CD4-positive, alpha-beta T cell (primary cell): Measurements from ENCODE around the gene SETD5. TPM values are rescaled to one million over a fixed set of nuclear protein-coding genes. Genes with fewer than 3 reads are reported as not detected.

Experiments
- ATAC-seq: fragments of 200-7000 bp; cut with Tn5 transposase; one replicate; pipeline ENCODE4 v1.10.0; 2022; ENCODE audit warnings: mild to moderate bottlenecking; ENCODE audit not compliant: poor library complexity
- CTCF ChIA-PET: fragments of 350-600 bp; sonication (Branson Sonifier 250); formaldehyde crosslinking; loops from one replicate; lab custom pipeline; 2021; ENCODE audit warnings: antibody characterized with exemption, inconsistent platforms; lab: Charles Lee
- POLR2A ChIA-PET: fragments of 350-600 bp; sonication (Branson Sonifier 250); formaldehyde crosslinking; loops from one replicate; lab custom pipeline; 2021; ENCODE audit warnings: antibody characterized with exemption, inconsistent platforms; lab: Charles Lee
- DNase-seq, 14 experiments: peaks; one replicate each; pipeline ENCODE4 v3.0.0-alpha.2; 2013 to 2020; ENCODE audit warnings: mixed read lengths in 2 of 14
- H3K27ac ChIP-seq, 2 donors: one replicate each; pipeline versions ENCODE4 v1.5.1 to v1.7.0; 2013; ENCODE audit warnings: low read length in 2 of 2, low read depth in 1 of 2, mild to moderate bottlenecking in 1 of 2
- H3K27me3 ChIP-seq, 2 experiments: 1 replicate in 1 of 2; 2 replicates in 1 of 2; pipeline versions ENCODE4 v1.6.1 to v1.7.0; 2013; ENCODE audit warnings: low read length in 2 of 2, control low read depth in 1 of 2, mild to moderate bottlenecking in 1 of 2, moderate library complexity in 1 of 2; ENCODE audit not compliant: insufficient read depth in 2 of 2, control insufficient read depth in 1 of 2
- H3K36me3 ChIP-seq: one replicate; pipeline ENCODE4 v1.6.1; 2013; ENCODE audit warnings: low read length, control low read depth; ENCODE audit not compliant: insufficient read depth
- H3K4me1 ChIP-seq: one replicate; pipeline ENCODE4 v1.6.1; 2013; ENCODE audit warnings: low read length, control low read depth; ENCODE audit not compliant: insufficient read depth
- H3K4me3 ChIP-seq: one replicate; pipeline ENCODE4 v1.5.1; 2013; ENCODE audit warnings: mild to moderate bottlenecking, low read length, moderate library complexity
- H3K9me3 ChIP-seq, 2 experiments: 1 replicate in 1 of 2; 2 replicates in 1 of 2; pipeline versions ENCODE4 v1.6.1 to v1.7.0; 2013; ENCODE audit warnings: low read length in 2 of 2, mild to moderate bottlenecking in 2 of 2, control low read depth in 1 of 2, moderate library complexity in 1 of 2; ENCODE audit not compliant: control insufficient read depth in 1 of 2, insufficient read depth in 1 of 2
- H3K27ac Mint-ChIP-seq: one replicate; pipeline ENCODE4 v1.8.0; 2020; ENCODE audit warnings: mixed read lengths
- H3K27me3 Mint-ChIP-seq: one replicate; pipeline ENCODE4 v1.8.0; 2021; ENCODE audit warnings: mixed read lengths
- H3K36me3 Mint-ChIP-seq: one replicate; pipeline ENCODE4 v1.8.0; 2021; ENCODE audit warnings: low read depth, mixed read lengths
- H3K4me1 Mint-ChIP-seq: one replicate; pipeline ENCODE4 v1.8.0; 2021; ENCODE audit warnings: low read depth, mixed read lengths
- H3K4me3 Mint-ChIP-seq: one replicate; pipeline ENCODE4 v1.8.0; 2020; ENCODE audit warnings: mild to moderate bottlenecking, mixed read lengths
- H3K9me3 Mint-ChIP-seq: one replicate; pipeline ENCODE4 v1.8.0; 2020; ENCODE audit warnings: mixed read lengths
- CTCF ChIP-seq: fragments of 200-600 bp; IDR thresholded peaks from one replicate; pipeline ENCODE4 v1.8.0; 2022; ENCODE audit warnings: antibody characterized with exemption, mild to moderate bottlenecking
- intact Hi-C, 2 experiments: fragments of 100-400 bp; cut with DNase I in 1 of 2; cut with micrococcal nuclease in 1 of 2; formaldehyde crosslinking; loops; one replicate each; pipeline versions ENCODE4 v1.15.1 to v1.9.0; 2023 to 2025; cut with DNase I, micrococcal nuclease
- polyA plus RNA-seq, 2 donors: library from polyadenylated mRNA; unstranded; fragments of 120-200 nt; gene quantifications; one replicate each; pipeline ENCODE4 v1.2.1, GENCODE V29; 2013
- total RNA-seq, 174 experiments: library from RNA in 2 of 174; stranded (reverse) in 2 of 174; gene quantifications; one replicate each; pipeline ENCODE4 v1.2.3 and lab custom pipeline; 2021 to 2026

SETD5 gene, protein sequence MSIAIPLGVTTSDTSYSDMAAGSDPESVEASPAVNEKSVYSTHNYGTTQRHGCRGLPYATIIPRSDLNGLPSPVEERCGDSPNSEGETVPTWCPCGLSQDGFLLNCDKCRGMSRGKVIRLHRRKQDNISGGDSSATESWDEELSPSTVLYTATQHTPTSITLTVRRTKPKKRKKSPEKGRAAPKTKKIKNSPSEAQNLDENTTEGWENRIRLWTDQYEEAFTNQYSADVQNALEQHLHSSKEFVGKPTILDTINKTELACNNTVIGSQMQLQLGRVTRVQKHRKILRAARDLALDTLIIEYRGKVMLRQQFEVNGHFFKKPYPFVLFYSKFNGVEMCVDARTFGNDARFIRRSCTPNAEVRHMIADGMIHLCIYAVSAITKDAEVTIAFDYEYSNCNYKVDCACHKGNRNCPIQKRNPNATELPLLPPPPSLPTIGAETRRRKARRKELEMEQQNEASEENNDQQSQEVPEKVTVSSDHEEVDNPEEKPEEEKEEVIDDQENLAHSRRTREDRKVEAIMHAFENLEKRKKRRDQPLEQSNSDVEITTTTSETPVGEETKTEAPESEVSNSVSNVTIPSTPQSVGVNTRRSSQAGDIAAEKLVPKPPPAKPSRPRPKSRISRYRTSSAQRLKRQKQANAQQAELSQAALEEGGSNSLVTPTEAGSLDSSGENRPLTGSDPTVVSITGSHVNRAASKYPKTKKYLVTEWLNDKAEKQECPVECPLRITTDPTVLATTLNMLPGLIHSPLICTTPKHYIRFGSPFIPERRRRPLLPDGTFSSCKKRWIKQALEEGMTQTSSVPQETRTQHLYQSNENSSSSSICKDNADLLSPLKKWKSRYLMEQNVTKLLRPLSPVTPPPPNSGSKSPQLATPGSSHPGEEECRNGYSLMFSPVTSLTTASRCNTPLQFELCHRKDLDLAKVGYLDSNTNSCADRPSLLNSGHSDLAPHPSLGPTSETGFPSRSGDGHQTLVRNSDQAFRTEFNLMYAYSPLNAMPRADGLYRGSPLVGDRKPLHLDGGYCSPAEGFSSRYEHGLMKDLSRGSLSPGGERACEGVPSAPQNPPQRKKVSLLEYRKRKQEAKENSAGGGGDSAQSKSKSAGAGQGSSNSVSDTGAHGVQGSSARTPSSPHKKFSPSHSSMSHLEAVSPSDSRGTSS (N-terminal part only)
- total RNA-seq (10 to 100 TPM; 58.5 to 67.6 TPM), total RNA-seq (lab: John Stamatoyannopoulos, UW) (64.3 to 409 (median 137) reads per million in 172 experiments)
- 59.2 TPM for polyA plus RNA-seq (2013, experiment 1 of 2)
- 84.0 TPM for polyA plus RNA-seq (2013, experiment 2 of 2)

DNA sequence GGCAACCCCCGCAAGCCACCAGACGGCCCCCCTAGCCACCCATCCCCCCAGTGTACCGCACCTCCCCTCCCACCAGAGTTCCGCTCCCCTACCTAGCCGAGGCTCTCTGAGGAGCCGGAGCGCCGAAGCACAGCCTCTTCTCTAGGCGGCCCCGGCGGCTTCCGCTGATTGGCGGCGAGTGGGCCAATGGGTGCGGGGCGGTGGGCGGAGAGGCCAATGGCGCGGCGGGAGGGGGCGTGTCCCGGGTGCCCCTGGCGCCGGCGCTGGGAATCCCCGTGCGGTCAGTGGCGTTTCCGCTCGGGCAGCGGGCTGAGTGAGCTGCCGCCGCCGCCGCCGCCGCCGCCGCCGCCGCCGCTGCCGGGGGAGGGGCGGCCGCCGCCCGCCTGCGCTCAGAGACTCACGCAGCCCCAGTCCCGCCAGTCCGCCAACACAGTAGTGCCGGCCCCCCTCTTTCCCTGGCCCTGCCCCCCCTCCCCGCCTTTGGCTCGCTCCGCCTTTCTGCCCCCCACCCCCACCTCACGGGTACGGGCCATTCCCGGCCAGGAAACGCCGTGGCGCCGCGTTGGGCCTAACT is at the start of gene SETD5:
Gene SETD5, plus strand, starts transcription at position 284 of the 574 bp plus-strand sequence. CDS start 31,324 bp downstream, outside the sequence.
- H3K9me3 ChIP-seq: no peaks in the 10 kb centered on the region
- no peaks in the 10 kb centered on the region for H3K9me3 Mint-ChIP-seq
- H3K27me3 ChIP-seq: no peaks in the 10 kb centered on the region
- intact Hi-C loops: loop anchor here (1.0 to 5.0 kb wide), 7 partner anchors 13 to 535 kb away; partner anchors contain the start of genes ARPC4 (in 1 of the 2), BRPF1 (in 1 of the 2), CRELD1 (in 1 of the 2) and MTMR14 (in 1 of the 2)
- peak within 1 kb of the TSS; percentile 94 to 99 for H3K27ac ChIP-seq
- H3K27me3 Mint-ChIP-seq: no peaks in the 10 kb centered on the region
- no peak for TF ChIP-seq CTCF
- CTCF ChIA-PET: interaction anchor here (5.3 kb wide), 1 partner anchor 44 kb away, joined by 26 read pairs; no protein-coding TSS in a partner anchor
- POLR2A ChIA-PET: interaction anchor here (0.7 to 7.3 kb wide), 28 partner anchors 7 to 1875 kb away, joined by 3 to 209 read pairs (median 6); partner anchors contain the start of genes ARPC4, ATG7, BRPF1 and JAGN1
- DNase-seq (peak; percentile 98 to 100 (median 99)), ATAC-seq (peak; percentile 61)
- H3K4me3 ChIP-seq: peak within 1 kb of the TSS; percentile 93
- H3K27ac Mint-ChIP-seq: peak within 1 kb of the TSS; percentile 99
- peaks cover 55% of the 10 kb centered on the region for H3K36me3 Mint-ChIP-seq
- peaks cover 25% of the 10 kb centered on the region for H3K36me3 ChIP-seq
- peaks cover 32% of the 10 kb centered on the region for H3K4me1 ChIP-seq
- H3K4me1 Mint-ChIP-seq: peaks cover 78% of the 10 kb centered on the region
- H3K4me3 Mint-ChIP-seq: peak within 1 kb of the TSS; percentile 97

- Mint-ChIP-seq H3K4me1 (peaks cover under 1% of the 10 kb centered on the region), H3K4me3 (no peak overlapping the region), H3K27me3 (no peaks in the 10 kb centered on the region), H3K36me3 (no peaks in the 10 kb centered on the region), H3K27ac (no peak overlapping the region), H3K9me3 (no peaks in the 10 kb centered on the region)
- ATAC-seq (no peak), DNase-seq (no peak)
- Histone ChIP-seq H3K27me3 (no peaks in the 10 kb centered on the region), H3K4me3 (no peak overlapping the region), H3K27ac (no peak overlapping the region), H3K9me3 (no peaks in the 10 kb centered on the region), H3K4me1 (peaks cover 2% of the 10 kb centered on the region), H3K36me3 (no peaks in the 10 kb centered on the region)
- intact Hi-C loops: no loop called here
- ChIA-PET POLR2A (no interaction called here), CTCF (no interaction called here)
- TF ChIP-seq CTCF: no peak
Observed at GRCh38 chr3:9347887-9348286, 49.5 kb upstream of the SETD5 start.
